Stimulated activated naive CD4-positive, alpha-beta T cell (primary cell): ENCODE results near the gene ABCA1.

Experiments used
- DNase-seq, 6 experiments: peaks; one replicate each; lab custom pipeline; 2025; lab: John Stamatoyannopoulos, UW

The ABCA1 gene

GRCh38 chr9:104750185-104750767 is 177.7 kb downstream of the ABCA1 start:
- no peak for DNase-seq

- DNase-seq, result peak in 1 of 6 experiments; percentile 30
Measured at GRCh38 chr9:104748359-104749031, 179.5 kb downstream of the ABCA1 start.

GRCh38 chr9:104747565-104748358 is 180.2 kb downstream of the ABCA1 start, which contains the start of gene NIPSNAP3A:
NIPSNAP3A (plus strand) TSS chr9:104747683; CDS start chr9:104747793, 110 bp downstream.
- peak; percentile 73 to 98 (median 90) for DNase-seq

- no peak for DNase-seq
Measured at GRCh38 chr9:104747245-104747564, 180.8 kb downstream of the ABCA1 start.

- no peak for DNase-seq
Measured at GRCh38 chr9:104746798-104747197, 181.2 kb downstream of the ABCA1 start.

- DNase-seq, result no peak
Measured at GRCh38 chr9:104746285-104746684, 181.7 kb downstream of the ABCA1 start.

- DNase-seq, result no peak
Measured at GRCh38 chr9:104745852-104746251, 182.1 kb downstream of the ABCA1 start.

- DNase-seq, result peak; percentile 1 to 72 (median 26)
Measured at GRCh38 chr9:104743376-104743985, 184.5 kb downstream of the ABCA1 start.

GRCh38 chr9:104740621-104741020 is 187.3 kb downstream of the ABCA1 start:
- no peak for DNase-seq

GRCh38 chr9:104738452-104738851 is 189.5 kb downstream of the ABCA1 start:
- no peak for DNase-seq
